ENCODE measurements around the gene FAM200B.
A peak's percentile ranks its signal among the peaks of the same experiment; 100 is the strongest.

- TF ChIP-seq REST (IDR thresholded peaks at IDR 0.05; ENCODE audit: low read depth, low read length) (no peak), CTCF (IDR thresholded peaks at IDR 0.05) (0 out of 2 replicates have a peak, but pooled peaks have one; percentile 12), POLR2AphosphoS5 (IDR thresholded peaks at IDR 0.05; ENCODE audit: low read depth, low read length) (peak; percentile 88), EP300 (IDR thresholded peaks at IDR 0.05; ENCODE audit: borderline replicate concordance in 1 of 2, low read depth in 1 of 2, low read length in 1 of 2) (peak in 1 of 2 experiments; percentile 33; a peak in 1 of 4 replicates)
Measured at GRCh38 chr4:15681372-15682241, at the start of gene FAM200B.
